ENCODE measurements around the gene ADRA2A.

Gene ADRA2A

GRCh38 chr10:111083222-111084095 is 6.6 kb downstream of the ADRA2A start:
- DNase-seq (ENCODE audit: low read depth), result no peak

GRCh38 chr10:111084366-111085255 is 7.8 kb downstream of the ADRA2A start:
- no peak for DNase-seq (ENCODE audit: low read depth)

GRCh38 chr10:111085690-111086353 is 9.0 kb downstream of the ADRA2A start:
- no peak for DNase-seq (ENCODE audit: low read depth)

GRCh38 chr10:111086574-111086973 is 9.7 kb downstream of the ADRA2A start:
- DNase-seq (ENCODE audit: low read depth), result no peak

GRCh38 chr10:111087331-111087756 is 10.5 kb downstream of the ADRA2A start:
- DNase-seq (ENCODE audit: low read depth), result no peak

- no peak for DNase-seq (ENCODE audit: low read depth)
These were observed 11.2 kb downstream of the ADRA2A start for GRCh38 chr10:111087968-111088505.

- DNase-seq (ENCODE audit: low read depth), result no peak
These were observed 12.5 kb downstream of the ADRA2A start for GRCh38 chr10:111089293-111089692.

GRCh38 chr10:111091833-111092232 is 15.0 kb downstream of the ADRA2A start:
- no peak for DNase-seq (ENCODE audit: low read depth)

GRCh38 chr10:111093741-111094380 is 17.0 kb downstream of the ADRA2A start:
- DNase-seq (ENCODE audit: low read depth), result no peak

- DNase-seq (ENCODE audit: low read depth), result no peak
These were observed 22.0 kb downstream of the ADRA2A start for GRCh38 chr10:111098679-111099437.

- no peak for DNase-seq (ENCODE audit: low read depth)
These were observed 23.4 kb downstream of the ADRA2A start for GRCh38 chr10:111100198-111100597.

GRCh38 chr10:111101796-111102195 is 25.0 kb downstream of the ADRA2A start:
- DNase-seq (ENCODE audit: low read depth), result no peak

- no peak for DNase-seq (ENCODE audit: low read depth)
These were observed 25.6 kb downstream of the ADRA2A start for GRCh38 chr10:111102359-111102837.

- DNase-seq (ENCODE audit: low read depth), result no peak
These were observed 26.5 kb downstream of the ADRA2A start for GRCh38 chr10:111103196-111103840.

- no peak for DNase-seq (ENCODE audit: low read depth)
These were observed 28.0 kb downstream of the ADRA2A start for GRCh38 chr10:111104811-111105210.

- no peak for DNase-seq (ENCODE audit: low read depth)
These were observed 29.3 kb downstream of the ADRA2A start for GRCh38 chr10:111106081-111106480.

- no peak for DNase-seq (ENCODE audit: low read depth)
These were observed 30.2 kb downstream of the ADRA2A start for GRCh38 chr10:111107023-111107422.

GRCh38 chr10:111107846-111108245 is 31.0 kb downstream of the ADRA2A start:
- no peak for DNase-seq (ENCODE audit: low read depth)

- DNase-seq (ENCODE audit: low read depth), result no peak
These were observed 31.6 kb downstream of the ADRA2A start for GRCh38 chr10:111108441-111108840.
